NOMO-1 (cell line): Measurements from ENCODE around the gene MBD3L2.
"Not testable (repeated sequence)": the region's sequence is repeated elsewhere in the genome, so short reads cannot be mapped to it uniquely, and the experiment has no call there.

ENCODE experiments used
- DNase-seq, 2 experiments: peaks; one replicate each; lab custom pipeline; 2025; ENCODE audit not compliant: unreplicated experiment in 2 of 2; lab: John Stamatoyannopoulos, UW

Gene MBD3L2

DNA sequence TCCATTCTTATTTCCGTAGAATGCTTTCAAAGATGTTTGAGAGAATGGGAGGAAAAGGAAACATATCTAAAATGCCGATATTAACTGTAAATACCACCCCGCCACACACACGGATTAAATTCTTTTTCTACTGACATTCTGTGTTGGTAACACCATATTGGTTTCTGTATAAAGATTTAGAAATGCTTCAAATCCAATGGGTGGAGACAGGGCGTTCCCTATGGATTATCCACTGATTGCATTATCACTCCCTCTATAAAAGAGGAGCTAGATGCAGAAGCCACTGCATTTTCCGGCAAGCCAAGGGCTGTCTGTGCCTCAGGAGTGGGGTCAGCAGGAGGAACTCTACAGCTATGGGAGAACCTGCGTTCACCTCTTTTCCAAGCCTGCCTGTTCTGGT, at the start of gene MBD3L2:
TSS of gene MBD3L2 (plus strand) at position 301 of the 400 bp plus-strand sequence. CDS start at position 354, 53 bp downstream.
- DNase-seq: not testable (repeated sequence)

DNA sequence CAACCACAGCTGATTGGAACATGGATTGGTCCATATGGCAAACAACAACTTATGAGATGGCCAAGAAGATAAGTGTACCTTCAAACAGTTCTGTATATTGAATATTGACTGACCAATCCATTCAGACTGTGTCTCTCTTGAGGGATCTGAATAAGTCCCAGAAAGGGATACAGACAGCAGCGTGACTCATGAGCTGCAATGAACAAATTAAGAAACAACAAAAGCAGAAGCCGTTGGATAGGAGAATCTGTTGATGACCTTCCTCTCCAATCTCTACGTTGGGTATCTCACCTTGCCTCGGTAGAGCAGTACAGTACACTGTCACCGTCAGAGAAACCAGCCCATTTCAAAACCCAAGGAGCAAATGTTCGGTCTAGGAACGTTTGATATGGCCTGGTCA, 49.2 kb upstream of the MBD3L2 start:
- DNase-seq: peak in 1 of 2 experiments; percentile 75

- DNase-seq: peak in 1 of 2 experiments; percentile 24
These were observed 48.8 kb upstream of the MBD3L2 start for GRCh38 chr19:7000333-7000732.

DNA sequence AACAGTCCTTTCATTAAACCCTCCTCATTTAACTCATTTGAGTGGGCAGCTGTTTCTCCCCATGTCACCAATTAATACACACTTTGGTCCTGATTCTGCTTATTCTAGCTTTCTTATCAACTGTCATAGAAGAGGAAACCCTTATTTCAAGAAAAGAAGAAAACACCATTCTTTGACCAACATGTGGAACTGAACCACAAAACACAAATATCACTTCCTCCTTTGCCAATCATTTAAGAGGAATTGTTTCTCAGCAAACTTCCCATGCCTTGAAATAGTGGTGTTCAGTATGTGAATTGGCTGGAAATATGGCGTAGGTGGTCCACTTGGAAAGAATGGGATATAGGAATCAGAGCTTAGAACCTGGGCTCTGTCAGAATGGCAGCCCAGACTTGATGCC, 48.3 kb upstream of the MBD3L2 start:
- DNase-seq: peak in 1 of 2 experiments; percentile 60

- peak in 1 of 2 experiments; percentile 14 for DNase-seq
These were observed 44.7 kb upstream of the MBD3L2 start for GRCh38 chr19:7004313-7004931.

- no peak for DNase-seq
These were observed 42.9 kb upstream of the MBD3L2 start for GRCh38 chr19:7006135-7006704.

GRCh38 chr19:7007859-7008258, 41.3 kb upstream of the MBD3L2 start:
- DNase-seq: peak; percentile 49 to 69

DNA sequence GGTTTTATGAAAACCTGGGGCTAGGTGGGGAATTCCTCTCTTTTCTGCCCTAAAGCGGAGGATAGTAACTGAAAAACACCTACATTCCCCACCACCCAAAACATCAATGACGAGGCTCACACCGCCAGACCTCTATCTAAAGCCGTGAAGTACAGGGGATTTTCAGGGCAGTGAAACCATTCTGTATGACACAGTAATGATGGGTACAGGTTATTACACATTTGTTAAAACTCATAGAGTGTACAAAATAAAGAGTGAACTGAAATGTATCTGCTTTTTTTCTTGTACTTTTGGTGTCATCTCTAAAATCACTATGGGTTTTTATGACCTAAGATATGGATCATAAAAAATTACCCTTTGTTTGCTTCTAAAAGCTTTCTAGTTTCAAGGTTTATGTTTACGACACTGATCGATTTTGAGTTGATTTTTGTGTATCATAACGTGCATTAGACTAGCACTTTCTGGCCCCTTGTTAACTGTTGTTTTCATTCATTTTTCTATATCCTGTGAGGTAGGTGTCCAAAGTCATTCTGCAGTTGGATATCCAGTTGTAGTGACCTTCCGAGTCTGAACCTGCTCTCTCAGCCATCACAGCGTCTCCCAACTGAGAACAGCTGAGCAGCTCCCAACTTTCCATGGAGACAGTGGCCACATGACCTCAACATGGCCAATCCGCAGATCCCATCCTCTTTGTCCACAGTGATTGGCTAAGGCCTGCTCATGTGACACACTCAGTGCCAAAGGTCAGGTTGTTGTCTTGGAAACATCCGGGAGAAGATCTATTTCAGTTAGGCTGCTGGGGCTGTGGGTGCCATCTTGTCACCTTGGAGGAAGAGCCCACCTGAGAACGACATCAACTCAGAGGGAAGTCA, 38.2 kb upstream of the MBD3L2 start:
- DNase-seq: no peak

DNA sequence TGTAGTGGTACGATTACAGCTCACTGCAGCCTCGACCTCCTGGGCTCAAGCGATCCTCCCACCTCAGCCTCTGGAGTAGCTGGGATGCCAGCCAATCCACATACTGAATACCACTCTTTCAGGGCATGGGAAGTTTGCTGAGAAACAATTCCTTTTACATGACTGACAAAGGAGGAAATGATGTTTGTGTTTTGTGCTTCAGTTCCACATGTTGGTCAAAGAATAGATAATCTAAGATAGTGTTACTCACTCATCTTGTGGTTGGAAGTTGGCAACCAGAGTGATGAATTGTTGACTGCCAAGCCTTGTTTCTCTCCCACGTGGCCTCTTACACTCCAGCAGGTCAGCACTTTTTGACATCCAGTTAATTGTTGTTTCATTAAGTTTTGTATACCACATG, 35.4 kb upstream of the MBD3L2 start:
- peak in 1 of 2 experiments; percentile 90 for DNase-seq

GRCh38 chr19:7018828-7019227, 30.3 kb upstream of the MBD3L2 start:
- DNase-seq: no peak

GRCh38 chr19:7021331-7021730, 27.8 kb upstream of the MBD3L2 start, which contains the start of gene MBD3L2B:
Gene MBD3L2B (minus strand): TSS chr19:7021431. CDS start chr19:7021397, 34 bp downstream.
- not testable (repeated sequence) for DNase-seq

- DNase-seq: not testable (repeated sequence)
These were observed 20.3 kb upstream of the MBD3L2 start for GRCh38 chr19:7028790-7029189.

DNA sequence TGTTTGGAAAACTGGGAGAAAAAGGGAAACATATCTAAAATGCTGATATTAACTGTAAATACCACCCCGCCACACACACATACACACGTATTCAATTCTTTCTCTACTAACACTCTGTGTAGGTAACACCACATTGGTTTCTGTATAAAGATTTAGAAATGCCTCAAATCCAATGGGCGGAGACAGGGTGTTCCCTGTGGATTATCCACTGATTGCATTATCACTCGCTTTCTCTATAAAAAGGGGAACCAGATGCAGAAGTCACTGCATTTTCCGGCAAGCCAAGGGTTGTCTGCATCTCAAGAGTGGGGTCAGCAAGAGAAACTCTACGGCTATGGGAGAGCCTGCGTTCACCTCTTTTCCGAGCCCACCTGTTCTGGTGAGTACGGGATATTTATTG, 18.8 kb upstream of the MBD3L2 start, which contains the start of gene MBD3L5:
TSS of gene MBD3L5 (plus strand) at position 301 of the 400 bp plus-strand sequence. CDS start at position 335, 34 bp downstream.
- DNase-seq: not testable (repeated sequence)

DNA sequence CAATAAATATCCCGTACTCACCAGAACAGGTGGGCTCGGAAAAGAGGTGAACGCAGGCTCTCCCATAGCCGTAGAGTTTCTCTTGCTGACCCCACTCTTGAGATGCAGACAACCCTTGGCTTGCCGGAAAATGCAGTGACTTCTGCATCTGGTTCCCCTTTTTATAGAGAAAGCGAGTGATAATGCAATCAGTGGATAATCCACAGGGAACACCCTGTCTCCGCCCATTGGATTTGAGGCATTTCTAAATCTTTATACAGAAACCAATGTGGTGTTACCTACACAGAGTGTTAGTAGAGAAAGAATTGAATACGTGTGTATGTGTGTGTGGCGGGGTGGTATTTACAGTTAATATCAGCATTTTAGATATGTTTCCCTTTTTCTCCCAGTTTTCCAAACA, 9.0 kb upstream of the MBD3L2 start, which contains the start of gene MBD3L4:
TSS of gene MBD3L4 (minus strand) at position 101 of the 400 bp plus-strand sequence. CDS start at position 66, 35 bp downstream.
- DNase-seq: not testable (repeated sequence)

DNA sequence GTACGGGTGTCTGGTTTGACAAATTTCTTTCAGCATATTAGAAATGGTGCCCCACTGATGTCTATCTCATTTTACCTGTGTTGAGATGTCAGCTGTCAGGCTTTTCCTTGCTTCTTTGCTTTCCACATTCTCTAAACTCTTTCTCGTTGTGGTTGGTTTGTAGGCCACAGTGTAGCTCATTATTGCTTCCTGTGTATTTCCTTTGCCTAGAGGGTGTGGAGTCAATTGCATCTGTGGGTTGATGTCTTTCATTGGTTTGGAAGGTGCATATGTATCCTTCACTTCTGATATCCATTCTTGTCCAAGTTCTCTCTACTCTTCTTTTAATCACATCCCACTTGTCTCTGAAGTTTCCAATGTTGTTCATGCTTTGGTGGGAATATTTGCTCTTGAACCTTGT, 7.6 kb upstream of the MBD3L2 start:
- DNase-seq: not testable (repeated sequence)

DNA sequence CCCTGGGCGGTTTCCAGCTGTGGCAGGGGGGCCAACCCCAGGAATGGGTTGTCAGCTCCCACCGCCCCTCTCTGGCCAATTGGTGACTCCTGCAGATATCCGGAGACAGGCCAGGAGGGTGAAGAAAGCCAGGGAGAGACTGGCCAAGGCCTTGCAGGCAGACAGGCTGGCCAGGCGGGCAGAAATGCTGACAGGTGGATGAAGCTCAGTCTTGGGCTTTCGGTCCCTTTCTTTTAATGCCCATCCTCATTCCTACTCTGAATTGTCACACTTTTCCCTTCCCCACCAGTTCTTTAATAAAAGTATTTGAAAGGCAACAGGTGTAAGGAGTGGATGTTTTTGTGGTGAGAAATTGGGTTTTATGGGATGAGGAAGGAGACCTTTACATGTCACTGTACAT, 2.3 kb downstream of the MBD3L2 start:
- DNase-seq: not testable (repeated sequence)

DNA sequence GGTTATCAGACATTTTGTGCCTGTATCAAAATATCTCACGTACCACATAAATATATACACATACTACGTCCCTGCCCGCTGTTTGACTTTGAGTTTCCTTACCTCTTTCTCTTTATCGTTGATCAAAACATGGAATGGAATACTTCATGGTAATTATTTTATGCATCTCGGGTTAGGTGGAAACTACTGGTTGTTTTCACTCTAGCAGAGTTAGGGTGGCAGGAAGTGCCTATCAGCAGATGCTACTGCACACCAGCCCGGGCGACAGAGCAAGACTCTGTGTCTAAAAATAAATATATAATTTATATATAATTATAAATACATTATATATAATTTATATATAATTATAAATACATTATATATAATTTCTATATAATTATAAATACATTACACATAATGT, 3.8 kb downstream of the MBD3L2 start:
- not testable (repeated sequence) for DNase-seq

GRCh38 chr19:7054635-7055368, 5.7 kb downstream of the MBD3L2 start:
- not testable (repeated sequence) for DNase-seq

- not testable (repeated sequence) for DNase-seq
These were observed 6.6 kb downstream of the MBD3L2 start for GRCh38 chr19:7055679-7056078.

GRCh38 chr19:7056371-7056770, 7.2 kb downstream of the MBD3L2 start:
- DNase-seq: not testable (repeated sequence)
